ENCODE results near the gene SNRPD3. TPM values are rescaled to one million over a fixed set of nuclear protein-coding genes. Genes with fewer than 3 reads are reported as not detected.
"Not testable (repeated sequence)": the region's sequence is repeated elsewhere in the genome, so short reads cannot be mapped to it uniquely, and the experiment has no call there.

Gene SNRPD3
- total and polyA plus RNA-seq, 9 of the 15 experiments (the other 6 are each of a cell fraction or from before 2014, with no cell fraction given) = 131 to 366 (median 274) TPM

DNA sequence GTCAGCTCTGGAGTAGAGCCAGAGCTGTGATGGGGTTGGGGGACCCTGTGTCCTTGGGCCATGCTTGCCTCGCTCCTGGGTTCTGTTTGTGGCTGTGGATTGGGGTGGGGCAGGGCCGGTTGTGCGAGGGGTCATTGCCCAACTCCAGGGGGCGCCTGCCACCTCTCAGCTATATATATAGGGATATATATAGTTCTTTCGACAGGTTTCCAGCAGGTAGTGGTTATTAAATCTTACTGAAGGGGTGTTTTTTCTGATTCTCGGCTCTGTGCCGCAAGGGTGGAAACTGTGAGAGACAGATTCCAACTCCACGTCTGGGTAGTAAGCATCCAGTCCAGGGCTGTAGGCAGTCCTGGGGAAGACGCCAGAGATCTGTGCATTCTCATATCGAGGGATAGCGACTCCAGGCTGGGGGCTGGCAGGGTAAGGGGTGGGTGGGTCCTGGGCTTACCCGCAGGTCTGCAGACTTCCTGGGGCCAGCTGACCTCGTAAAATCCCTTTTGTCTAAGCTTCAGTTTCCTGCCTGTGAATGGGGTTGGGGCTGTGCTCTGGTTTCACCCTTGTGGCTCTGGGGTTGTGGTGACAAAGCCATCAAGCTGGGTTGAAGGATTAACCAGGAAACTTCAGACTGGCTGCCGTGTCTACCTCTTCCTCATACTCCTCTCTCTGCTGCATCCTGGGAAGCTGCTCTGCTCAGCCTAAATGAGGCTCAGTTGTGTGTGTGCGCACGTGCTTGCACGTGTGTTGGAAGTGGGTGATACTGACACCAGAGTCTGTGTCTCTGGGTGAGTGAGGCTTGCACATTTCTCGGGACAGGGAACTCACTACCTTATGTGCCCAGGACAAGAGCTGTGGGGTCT lies 48.2 kb downstream of the SNRPD3 start:
- Histone ChIP-seq H3K4me3 (peak overlapping the region; percentile 29; the same call in 1 of the 2 replicates), H3K4me2 (ENCODE audit: insufficient read depth, low read length) (peak overlapping the region; percentile 62), H2AFZ (ENCODE audit: low read depth, low read length) (peak overlapping the region; percentile 92), H3K4me1 (replicated peaks in 1 of 2; ENCODE audit: control insufficient read depth in 2 of 2, insufficient read depth in 2 of 2, low read length in 2 of 2) (peaks cover 2 to 27% of the 10 kb centered on the region in 2 experiments; a peak in 3 of 5 replicates), H3K9ac (ENCODE audit: insufficient read depth in 1 of 2, low read depth in 2 of 2, low read length in 2 of 2) (peak overlapping the region in 1 of 2 experiments; percentile 58; a peak in 1 of 4 replicates), H3K27ac (ENCODE audit: extremely low read depth, low read depth, low read length) (peak overlapping the region; percentile 61; the same call in 2 of the 3 replicates)
- POLR2A ChIA-PET = interaction anchor here (1.1 kb wide), 1 partner anchor 11 kb away, joined by 3 read pairs; the partner anchor contains the start of gene LRRC75B
- ATAC-seq (peak; percentile 76), DNase-seq (ENCODE audit: extremely low read depth in 1 of 4, low spot score in 3 of 4) (peak in 1 of 4 experiments; percentile 49), FAIRE-seq (peak; percentile 75)
- intact Hi-C loops (cut with micrococcal nuclease); H4K20me1 ChIP-seq (replicated peaks; ENCODE audit: control insufficient read depth, insufficient read depth, low read length); H3K9me1 ChIP-seq (ENCODE audit: control insufficient read depth, insufficient read depth, low read length); H3K27me3 ChIP-seq (ENCODE audit: control insufficient read depth in 2 of 2, insufficient read depth in 2 of 2, low read length in 2 of 2); H3K36me3 ChIP-seq (ENCODE audit: control insufficient read depth, insufficient read depth, low read length); H3K79me2 ChIP-seq (ENCODE audit: control insufficient read depth, insufficient read depth, low read length); H3K9me3 ChIP-seq (replicated peaks; ENCODE audit: control insufficient read depth, insufficient read depth, low read depth, low read length); CTCF ChIA-PET (ENCODE audit: low intra/inter-chr PET ratio); BruUV-seq (replicated peaks): not testable (repeated sequence)
- 2% methylated on average over 8 of the region's 18 CpGs for WGBS (ENCODE audit: insufficient coverage, low coverage, missing lambda C conversion rate)
- in situ Hi-C loops (cut with MboI) = loop anchor here (5.0 kb wide), 1 partner anchor 927 kb away; no protein-coding TSS in a partner anchor
- TF ChIP-seq, protein P1, sequence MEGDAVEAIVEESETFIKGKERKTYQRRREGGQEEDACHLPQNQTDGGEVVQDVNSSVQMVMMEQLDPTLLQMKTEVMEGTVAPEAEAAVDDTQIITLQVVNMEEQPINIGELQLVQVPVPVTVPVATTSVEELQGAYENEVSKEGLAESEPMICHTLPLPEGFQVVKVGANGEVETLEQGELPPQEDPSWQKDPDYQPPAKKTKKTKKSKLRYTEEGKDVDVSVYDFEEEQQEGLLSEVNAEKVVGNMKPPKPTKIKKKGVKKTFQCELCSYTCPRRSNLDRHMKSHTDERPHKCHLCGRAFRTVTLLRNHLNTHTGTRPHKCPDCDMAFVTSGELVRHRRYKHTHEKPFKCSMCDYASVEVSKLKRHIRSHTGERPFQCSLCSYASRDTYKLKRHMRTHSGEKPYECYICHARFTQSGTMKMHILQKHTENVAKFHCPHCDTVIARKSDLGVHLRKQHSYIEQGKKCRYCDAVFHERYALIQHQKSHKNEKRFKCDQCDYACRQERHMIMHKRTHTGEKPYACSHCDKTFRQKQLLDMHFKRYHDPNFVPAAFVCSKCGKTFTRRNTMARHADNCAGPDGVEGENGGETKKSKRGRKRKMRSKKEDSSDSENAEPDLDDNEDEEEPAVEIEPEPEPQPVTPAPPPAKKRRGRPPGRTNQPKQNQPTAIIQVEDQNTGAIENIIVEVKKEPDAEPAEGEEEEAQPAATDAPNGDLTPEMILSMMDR (IDR thresholded peaks at IDR 0.05 in 2 of 3, conservative IDR thresholded peaks at IDR 0.05 in 1 of 3; ENCODE audit: insufficient read depth in 2 of 3, low read depth in 1 of 3, low read length in 3 of 3) = peak in 2 of 3 experiments; percentile 2 to 19; a peak in 2 of 6 replicates
- TF ChIP-seq, protein P2, sequence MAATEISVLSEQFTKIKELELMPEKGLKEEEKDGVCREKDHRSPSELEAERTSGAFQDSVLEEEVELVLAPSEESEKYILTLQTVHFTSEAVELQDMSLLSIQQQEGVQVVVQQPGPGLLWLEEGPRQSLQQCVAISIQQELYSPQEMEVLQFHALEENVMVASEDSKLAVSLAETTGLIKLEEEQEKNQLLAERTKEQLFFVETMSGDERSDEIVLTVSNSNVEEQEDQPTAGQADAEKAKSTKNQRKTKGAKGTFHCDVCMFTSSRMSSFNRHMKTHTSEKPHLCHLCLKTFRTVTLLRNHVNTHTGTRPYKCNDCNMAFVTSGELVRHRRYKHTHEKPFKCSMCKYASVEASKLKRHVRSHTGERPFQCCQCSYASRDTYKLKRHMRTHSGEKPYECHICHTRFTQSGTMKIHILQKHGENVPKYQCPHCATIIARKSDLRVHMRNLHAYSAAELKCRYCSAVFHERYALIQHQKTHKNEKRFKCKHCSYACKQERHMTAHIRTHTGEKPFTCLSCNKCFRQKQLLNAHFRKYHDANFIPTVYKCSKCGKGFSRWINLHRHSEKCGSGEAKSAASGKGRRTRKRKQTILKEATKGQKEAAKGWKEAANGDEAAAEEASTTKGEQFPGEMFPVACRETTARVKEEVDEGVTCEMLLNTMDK (IDR thresholded peaks at IDR 0.05; ENCODE audit: borderline replicate concordance, insufficient read depth, low read depth, low read length, poor library complexity, severe bottlenecking) = peak; percentile 30
- 0 out of 2 replicates have a peak, but pooled peaks have one; percentile 41 for TF ChIP-seq BHLHE40 (IDR thresholded peaks at IDR 0.05; ENCODE audit: low read length)
